Measurements from ENCODE around the gene CCR8. TPM values are rescaled to one million over a fixed set of nuclear protein-coding genes. Genes with fewer than 3 reads are reported as not detected.

Gene CCR8
- total RNA-seq, 2 donors from 2014 or later = not detected

GRCh38 chr3:39344746-39345344 is 15.3 kb downstream of the CCR8 start:
- Histone ChIP-seq H3K4me1 (replicated peaks) (no peaks in the 10 kb centered on the region), H3K36me3 (no peaks in the 10 kb centered on the region), H3K9me3 (no peaks in the 10 kb centered on the region), H3K4me3 (no peak overlapping the region), H3K27me3 (replicated peaks; ENCODE audit: insufficient read depth) (no peaks in the 10 kb centered on the region), H3K27ac (no peak overlapping the region)
- no peak for DNase-seq (ENCODE audit: low spot score)
- TF ChIP-seq CTCF (IDR thresholded peaks at IDR 0.05) (no peak), POLR2A (IDR thresholded peaks at IDR 0.05) (no peak), POLR2AphosphoS5 (IDR thresholded peaks at IDR 0.05) (no peak)
- intact Hi-C loops (cut with DNase I) = no loop called here

- intact Hi-C loops (cut with DNase I) = no loop called here
- H3K36me3 ChIP-seq = no peaks in the 10 kb centered on the region
- WGBS = 13% methylated on average over 2 of the region's 2 CpGs
- no peak for TF ChIP-seq CTCF (IDR thresholded peaks at IDR 0.05)
- TF ChIP-seq POLR2AphosphoS5 (IDR thresholded peaks at IDR 0.05) = no peak
- H3K27ac ChIP-seq = no peak overlapping the region
- no peak overlapping the region for H3K4me3 ChIP-seq
- H3K27me3 ChIP-seq (replicated peaks; ENCODE audit: insufficient read depth) = no peaks in the 10 kb centered on the region
- H3K4me1 ChIP-seq (replicated peaks) = no peaks in the 10 kb centered on the region
- no peaks in the 10 kb centered on the region for H3K9me3 ChIP-seq
- DNase-seq (ENCODE audit: low spot score) = no peak
Observed at GRCh38 chr3:39346785-39347585, 17.5 kb downstream of the CCR8 start.

- Histone ChIP-seq H3K36me3 (no peaks in the 10 kb centered on the region), H3K9me3 (no peaks in the 10 kb centered on the region), H3K27me3 (replicated peaks; ENCODE audit: insufficient read depth) (no peaks in the 10 kb centered on the region), H3K4me1 (replicated peaks) (no peaks in the 10 kb centered on the region), H3K27ac (no peak overlapping the region), H3K4me3 (no peak overlapping the region)
- TF ChIP-seq POLR2AphosphoS5 (IDR thresholded peaks at IDR 0.05) (no peak), CTCF (IDR thresholded peaks at IDR 0.05) (no peak), POLR2A (IDR thresholded peaks at IDR 0.05) (no peak)
- intact Hi-C loops (cut with DNase I) = no loop called here
- DNase-seq (ENCODE audit: low spot score) = no peak
- 26% methylated on average over 3 of the region's 3 CpGs for WGBS
Observed at GRCh38 chr3:39347586-39347876, 18.0 kb downstream of the CCR8 start.

- WGBS = 38% methylated on average over 3 of the region's 3 CpGs
- intact Hi-C loops (cut with DNase I) = no loop called here
Observed at GRCh38 chr3:39349080-39349479, 19.6 kb downstream of the CCR8 start.

More at GRCh38 chr3:39349080-39349479, 19.6 kb downstream of the CCR8 start:
- H3K4me1 ChIP-seq (replicated peaks) = no peaks in the 10 kb centered on the region
- H3K4me3 ChIP-seq = no peak overlapping the region
- no peaks in the 10 kb centered on the region for H3K9me3 ChIP-seq
- H3K27me3 ChIP-seq (replicated peaks; ENCODE audit: insufficient read depth) = no peaks in the 10 kb centered on the region
- DNase-seq (ENCODE audit: low spot score) = no peak
- H3K27ac ChIP-seq = no peak overlapping the region
- H3K36me3 ChIP-seq = no peaks in the 10 kb centered on the region
- no peak for TF ChIP-seq CTCF (IDR thresholded peaks at IDR 0.05)
- no peak for TF ChIP-seq POLR2A (IDR thresholded peaks at IDR 0.05)
- no peak for TF ChIP-seq POLR2AphosphoS5 (IDR thresholded peaks at IDR 0.05)
